DMS153 treated with DMSO at 0.1 percent for 48 hours (cell line): ENCODE measurements around the gene PPP6R1.

Experiments
- DNase-seq: peaks from one replicate; lab custom pipeline; 2025; ENCODE audit not compliant: unreplicated experiment; lab: John Stamatoyannopoulos, UW

Gene PPP6R1

DNA sequence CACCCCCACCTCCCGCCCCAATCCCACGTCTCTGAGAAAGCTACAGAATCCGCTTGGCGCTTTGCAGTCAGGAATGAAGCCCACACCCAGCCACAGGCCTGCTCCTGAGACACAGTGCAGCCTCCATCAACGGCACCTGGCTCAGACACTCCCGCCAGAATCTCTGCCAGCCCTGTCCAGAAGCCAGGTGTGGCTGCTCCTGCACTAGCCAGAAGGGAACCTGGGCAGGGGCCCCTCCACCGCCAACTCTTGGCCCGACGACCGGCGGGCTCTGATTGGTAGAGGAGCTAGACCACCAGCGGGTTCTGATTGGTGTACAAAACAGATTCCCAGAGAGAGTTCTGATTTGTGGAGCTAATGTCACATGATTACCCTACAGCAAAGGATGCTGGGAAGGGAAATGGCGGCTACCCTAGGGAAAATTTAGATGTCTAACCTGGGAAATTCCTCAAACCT is 2.9 kb upstream of the PPP6R1 start:
- DNase-seq, result no peak

DNA sequence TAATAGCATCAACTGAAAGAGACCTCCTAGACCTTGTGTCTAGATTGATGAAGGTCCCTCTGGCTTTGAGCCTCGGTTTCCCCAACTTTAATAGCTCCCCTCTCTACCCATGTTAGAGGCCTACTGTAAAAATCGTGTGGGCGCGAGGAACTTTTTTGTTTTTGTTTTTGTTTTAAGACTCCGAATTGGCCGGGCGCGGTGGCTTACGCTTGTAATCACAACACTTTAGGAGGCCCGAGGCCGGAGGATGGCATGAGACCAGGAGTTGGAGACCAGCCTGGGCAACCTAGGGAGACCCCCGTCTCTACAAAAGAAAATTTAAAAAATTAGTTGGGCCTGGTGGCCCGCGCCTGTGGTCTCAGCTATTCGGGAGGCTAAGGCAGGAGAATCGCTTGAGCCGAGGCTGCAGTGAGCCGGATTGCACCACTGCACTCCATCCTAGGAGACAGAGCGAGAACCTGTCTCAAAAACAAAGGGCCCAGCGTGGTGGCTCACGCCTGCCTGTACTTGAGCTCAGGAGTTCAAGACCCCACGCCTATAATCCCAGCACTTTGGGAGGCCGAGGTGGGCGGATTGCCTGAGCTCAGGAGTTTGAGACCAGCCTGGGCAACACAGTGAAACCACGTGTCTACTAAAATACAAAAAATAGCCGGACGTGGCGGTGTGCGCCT is 858 bp upstream of the PPP6R1 start:
- no peak for DNase-seq

DNA sequence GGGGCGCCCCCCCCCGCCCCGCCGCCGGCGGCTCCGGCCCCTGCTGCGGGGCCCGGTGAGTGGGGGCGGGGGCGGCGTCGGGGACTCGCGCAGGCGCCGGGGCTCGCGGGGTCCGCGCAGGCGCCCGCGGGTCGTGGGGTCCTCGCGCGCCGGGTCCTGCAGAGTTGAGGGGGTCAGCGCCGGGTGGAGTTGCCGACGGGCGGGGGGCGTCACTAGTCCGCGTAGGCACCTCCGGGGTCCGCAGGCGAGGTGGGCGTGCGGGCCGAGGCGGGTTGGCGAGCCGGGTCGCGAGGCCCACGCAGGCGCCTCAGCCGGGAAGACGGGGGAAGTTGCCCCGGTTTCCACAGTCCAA is 365 bp downstream of the PPP6R1 start:
- no peak for DNase-seq

DNA sequence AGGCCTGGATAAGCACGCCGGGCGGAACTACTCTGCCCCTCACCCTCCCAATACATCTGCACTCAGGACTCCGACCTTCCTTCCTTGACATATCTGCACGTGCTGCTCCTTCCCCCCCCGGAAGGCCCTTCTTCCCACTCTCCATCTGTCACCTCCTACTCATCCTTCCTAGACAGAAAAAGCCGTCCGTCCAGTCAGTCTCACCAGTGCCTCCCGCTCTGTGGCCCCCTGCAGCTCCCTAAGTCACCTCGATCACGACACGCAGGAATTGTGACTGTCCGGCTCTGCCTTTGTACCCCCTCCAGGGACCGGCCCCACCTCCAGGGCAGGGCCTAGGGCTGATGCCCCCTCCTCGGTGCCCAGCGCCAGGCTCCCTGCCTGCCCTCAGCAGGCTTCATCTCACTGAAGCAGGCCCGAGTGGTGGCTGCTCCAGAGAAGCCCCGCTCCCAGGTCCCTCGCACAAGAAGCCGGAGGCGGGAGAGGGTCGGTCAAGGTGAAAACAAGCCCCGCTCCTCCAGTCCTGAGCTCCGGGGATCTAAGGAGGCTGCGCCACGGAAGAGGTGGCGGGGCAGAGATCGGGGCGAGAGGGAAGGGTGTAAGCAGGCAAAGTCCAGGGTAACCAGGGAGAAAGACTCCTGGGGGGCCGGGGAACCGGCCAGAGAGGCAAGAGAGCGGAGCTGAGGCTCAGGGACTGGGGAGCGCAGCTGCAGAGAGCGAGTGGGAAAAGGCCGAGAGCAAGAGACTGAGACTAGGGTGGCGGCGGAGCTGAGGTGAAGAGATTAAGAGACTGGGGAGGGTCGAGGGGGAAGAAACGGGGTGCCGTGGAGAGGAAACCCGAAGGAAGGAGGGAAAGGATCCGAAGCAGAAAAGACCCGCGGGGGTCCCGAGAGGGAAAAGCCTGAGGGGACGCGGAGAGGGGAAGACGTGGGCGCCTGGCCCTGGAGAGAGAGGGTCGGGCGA is 1.1 kb downstream of the PPP6R1 start:
- DNase-seq, result no peak

DNA sequence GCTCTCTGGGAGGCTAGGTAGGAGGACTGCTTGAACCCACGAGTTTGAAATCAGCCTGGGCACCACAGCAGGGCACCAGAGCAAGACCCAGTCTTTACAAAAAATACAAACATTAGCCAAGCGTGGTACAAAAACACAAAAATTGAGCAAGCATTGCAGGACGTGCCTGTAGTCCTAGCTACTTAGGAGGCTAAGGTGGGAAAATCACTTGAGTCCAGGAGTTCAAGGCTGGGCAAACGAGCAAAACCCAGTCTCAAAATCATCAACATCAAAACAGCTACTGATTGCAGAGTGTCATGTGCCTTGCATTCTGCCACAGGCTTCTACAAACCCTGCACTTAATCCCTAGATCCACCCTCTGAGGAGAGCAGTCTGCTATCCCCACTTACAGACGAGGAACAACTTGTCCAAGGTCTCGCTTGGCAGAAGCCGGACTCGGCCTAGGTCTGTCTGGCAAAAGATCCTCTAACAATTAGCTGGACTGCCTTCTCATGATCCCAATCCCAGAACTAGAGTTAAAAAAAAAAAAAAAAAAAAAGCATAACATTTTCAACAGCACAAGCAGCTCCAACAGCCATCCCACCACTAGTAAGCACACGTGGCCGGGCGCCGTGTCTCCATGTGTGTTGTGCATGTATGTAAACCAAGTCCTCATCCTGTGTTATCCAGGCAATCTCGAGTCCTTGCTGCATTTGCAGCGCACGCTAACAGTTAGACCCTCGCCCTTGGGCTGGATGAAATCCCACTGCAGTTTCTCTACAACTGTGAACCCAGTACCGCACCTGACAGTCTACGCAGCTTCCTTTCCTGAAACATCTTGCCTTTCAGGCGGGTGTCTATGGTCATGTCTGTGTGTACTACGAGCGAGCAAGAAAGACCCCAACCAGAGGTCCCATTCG is 2.0 kb downstream of the PPP6R1 start:
- DNase-seq, result no peak

DNA sequence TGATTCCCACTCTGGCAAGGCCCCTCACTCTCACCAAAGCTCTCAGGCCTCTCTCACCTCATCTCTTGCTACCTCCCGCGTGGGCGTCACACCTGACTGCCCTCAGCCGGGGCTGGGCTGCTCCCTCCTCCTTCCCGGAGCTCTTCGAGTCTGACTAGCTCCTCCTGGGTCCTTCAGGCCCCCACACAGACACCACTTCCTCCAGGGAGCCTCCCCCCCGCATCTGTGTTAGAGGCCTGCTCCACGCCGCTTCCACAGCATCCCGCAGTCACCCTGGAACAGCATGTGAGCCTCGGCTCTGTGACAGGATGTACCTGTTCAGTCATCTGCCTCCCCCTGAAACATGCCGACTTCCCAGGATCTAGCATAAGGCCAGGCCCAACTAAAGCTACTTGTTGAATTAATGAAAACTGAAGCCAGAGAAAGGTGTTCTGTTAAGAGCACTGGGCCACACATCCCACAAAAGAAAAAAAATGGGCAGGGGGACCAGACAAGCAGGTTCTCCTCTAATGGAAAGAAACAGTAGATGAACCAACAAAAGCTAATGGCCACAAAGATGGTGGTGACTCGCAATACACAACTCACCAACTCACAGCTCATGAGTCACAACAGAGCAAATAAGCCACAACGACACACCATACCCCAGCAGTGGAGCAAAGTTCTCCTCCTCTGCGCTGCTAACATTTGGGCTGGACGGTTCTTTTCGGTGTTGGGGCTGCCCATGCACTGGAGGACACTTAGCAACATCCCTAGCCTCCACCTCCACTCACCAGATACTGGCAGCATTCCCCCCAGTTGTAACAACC is 3.0 kb downstream of the PPP6R1 start:
- no peak for DNase-seq

DNA sequence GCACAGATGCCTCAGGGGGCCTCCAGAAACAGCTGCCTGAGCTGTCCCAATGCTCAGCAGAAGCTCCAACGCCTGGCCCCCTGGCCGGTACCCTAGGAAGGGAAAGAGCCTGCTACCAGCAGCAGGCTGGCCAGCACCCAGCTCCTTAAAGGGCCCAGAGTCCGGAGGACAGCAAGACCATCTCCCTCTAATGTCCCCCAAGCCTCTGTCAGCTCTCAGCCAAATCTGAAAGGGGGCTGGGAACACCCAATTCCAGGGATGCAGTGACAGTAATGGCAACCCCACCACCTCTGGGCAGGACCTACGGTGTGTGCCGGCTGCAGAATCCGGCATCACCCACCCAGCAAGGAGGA is 4.2 kb downstream of the PPP6R1 start:
- no peak for DNase-seq

DNA sequence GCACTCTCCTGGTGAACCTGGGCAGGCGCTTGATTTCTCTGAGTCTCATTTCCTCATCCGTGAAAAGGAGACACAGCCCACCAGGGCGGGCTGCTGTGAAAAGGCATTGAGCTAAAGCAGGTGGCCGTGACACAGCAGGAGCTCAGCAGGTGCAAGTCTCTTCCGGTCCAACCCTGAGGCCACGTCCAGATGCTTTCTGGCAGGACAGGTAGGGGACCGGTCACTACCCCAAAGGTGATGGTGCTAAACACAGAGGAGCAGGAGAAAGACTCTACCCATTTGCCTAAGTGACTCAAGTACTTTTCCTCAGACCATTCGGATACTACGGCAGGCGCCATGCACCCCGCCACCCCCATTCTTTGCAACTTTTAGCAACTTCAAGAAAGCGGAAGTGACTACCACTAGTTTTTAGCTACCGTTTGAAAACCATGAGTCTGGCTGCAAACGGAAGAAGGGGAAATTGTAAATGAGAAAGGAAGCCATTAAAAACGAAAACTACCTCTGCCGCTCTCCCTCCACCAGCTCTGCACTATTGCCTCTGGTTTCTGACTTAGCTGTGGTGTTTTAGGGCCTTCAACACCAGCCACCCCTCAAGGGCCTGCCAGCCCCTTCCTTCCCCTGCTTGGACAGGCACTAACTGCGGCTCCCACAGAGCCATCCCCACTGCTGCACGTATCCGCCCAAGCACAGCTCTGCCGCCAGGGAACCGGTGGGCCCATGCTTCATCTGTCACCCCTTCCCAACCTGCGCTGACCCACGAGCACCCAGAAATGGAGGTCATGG is 4.8 kb downstream of the PPP6R1 start:
- peak; percentile 45 for DNase-seq

DNA sequence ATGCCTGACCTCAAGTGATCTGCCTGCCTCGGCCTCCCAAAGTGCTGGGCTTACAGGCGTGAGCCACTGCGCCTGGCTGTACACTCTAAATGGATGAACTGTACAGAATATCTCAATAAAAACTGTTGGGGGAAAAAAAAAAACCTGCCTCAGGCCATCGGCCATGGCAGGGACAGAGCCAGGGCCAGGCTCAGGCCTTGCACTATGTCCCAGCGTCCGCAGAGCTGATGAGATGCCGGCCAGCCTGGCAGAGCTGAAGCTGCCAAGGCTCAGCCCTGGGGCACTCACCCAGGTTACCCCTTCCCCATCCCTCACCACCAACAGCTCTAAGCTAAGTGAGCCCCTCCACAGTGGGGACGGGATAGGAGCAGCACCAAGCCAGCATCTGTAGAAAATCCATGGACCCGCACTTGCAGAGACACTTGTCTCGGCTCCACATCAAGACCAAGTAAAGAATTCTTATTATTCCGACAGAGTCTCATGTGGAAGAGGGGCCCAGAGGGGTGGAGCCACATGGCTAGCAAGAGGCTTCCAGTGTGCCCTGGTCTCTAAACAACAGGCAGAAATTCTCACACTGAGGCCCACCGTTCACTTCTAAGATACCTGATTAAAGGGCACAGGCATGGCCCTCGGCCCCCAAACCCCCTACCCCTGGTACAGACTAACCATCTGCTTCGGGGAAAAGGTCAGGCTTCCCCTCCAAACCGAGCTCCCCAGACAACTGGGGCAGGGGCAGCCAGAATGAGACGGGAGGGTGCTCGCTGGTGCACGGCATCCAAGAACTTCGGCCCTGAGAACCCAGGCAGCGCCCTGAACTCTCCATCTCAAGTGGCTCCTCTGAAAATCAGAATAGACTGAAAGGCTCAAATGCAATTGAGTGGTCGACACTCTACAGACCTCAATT is 5.8 kb downstream of the PPP6R1 start:
- DNase-seq, result no peak

DNA sequence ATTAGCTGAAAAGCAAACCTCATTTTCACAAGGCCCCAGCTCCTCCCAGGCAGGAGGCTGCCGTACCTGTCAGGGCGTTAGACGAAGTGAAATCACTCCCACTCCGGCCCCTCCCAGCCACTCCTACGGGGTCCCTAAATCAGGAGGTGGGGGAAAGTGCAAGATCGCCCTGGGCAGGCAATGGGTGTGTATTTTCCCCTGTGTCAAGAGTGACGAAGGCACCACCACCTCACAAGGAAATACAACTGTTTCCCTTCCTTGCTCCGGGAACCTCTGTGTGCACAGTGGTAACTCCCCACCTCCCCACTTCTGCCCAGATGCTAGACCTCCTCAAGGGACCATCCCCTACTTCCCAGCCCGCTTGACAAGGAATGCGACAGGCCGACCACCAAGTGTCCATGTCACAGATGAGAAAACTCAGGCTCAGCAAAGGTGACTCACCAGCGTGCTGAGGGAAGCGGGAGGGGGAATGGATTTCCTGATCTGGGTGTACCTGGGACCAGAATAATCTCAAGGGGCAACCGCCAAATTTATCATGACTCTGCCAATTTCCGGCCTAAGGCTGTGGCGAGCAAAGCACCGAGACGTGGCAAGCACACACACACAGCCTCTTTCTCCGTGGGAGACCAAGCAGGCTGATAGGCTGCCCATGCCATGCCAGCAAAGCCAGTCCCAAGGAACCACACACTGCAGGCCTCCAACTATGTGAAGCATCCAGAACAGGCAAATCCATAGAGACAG is 7.3 kb downstream of the PPP6R1 start:
- DNase-seq, result no peak

DNA sequence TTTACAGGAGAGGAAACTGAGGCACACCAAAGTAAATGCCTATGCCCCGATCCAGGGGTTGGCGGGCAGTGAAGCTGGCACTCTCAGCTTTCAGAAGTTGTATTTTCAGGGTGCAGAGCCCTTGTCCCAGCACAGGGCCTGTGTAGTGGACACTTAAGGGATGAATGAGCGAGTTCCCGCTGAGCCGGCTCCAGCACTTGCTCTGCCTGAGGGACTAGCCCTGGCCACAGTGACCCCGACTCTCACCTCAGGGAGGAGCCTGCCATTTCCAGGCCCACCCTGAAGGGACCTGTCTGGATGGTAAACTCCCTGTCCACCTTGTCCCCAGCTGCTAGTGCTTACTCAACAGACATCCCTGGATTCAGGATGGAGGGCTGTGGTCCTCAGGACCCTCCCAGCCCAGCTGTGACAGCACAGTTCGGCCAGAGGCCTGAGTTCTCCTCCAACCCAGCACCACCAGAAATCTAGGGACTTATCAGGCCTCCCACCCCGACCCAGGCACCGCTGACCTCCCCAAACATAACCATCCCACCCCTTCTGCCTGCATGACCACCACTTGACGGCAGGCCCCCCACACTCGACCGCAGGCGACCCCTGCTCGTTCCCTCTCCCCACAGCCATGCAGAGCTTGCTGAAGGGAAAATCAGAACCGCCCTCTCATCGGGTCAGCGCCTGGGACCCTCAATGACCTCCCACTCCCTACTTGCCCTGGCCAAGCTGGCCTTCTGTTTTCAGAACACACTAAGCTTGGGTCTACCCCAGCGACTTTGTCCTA is 8.4 kb downstream of the PPP6R1 start:
- no peak for DNase-seq

DNA sequence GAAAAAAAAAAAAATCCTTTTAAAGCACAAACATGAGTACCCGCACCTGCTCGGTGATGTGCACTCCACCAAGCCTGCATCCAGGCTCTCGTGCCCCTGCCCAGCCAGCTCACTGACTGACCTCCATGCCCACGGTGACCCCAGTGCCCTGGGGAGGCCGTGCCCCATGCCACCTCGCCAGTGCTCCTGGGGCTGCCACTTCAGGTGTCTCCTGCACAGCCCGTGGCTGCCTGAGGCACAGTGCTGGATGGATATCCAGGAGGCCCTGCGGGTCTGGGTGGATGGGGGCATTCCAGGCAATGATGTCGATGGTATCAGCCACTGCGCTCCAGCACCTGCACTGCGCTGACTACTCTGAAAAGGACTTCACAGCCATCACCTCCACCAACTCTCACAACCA is 9.0 kb downstream of the PPP6R1 start:
- DNase-seq, result no peak

DNA sequence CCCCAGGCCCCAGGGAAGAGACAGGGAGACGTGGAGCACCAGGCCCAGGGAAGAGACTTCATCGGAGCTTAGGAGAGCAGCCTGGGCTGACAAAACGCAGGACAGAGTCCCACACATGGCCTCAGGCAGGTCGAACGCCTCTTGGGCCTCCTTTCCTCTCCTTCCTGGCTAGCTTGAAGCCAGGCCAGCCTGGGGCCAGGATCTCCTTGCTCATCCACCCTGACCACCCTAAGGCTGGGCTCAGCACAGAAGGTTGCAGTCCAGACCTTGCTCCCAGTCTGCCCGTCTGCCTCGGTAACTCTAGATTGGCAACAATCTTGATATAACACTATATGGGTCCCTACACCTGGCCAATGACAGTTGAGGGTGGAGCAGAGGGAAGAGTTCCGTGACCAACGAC is 10.1 kb downstream of the PPP6R1 start:
- DNase-seq, result no peak

DNA sequence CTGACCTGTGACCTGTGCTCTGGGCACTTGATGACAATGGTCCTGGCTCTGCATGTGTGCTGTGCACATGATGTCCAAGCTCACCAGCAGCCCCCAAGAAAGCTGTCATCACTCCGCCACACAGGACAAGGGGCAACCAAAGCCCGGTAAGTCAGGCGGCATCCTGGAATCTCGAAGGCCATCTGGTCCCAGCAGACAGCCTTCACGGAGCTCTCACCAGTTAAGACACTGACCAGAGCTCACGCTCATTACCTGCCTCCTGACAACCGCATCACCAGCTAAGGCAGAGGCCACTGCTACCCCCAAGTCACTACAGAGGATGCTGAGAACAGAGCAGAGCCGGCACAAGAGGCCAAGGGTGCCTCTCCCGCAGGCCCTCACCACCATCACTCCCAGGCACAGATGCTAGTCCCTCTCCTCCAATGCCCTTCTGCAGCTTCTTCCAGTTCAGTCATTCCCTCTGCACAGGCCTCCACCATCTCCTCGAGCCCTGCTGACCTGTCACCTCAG is 10.6 kb downstream of the PPP6R1 start:
- DNase-seq, result no peak

DNA sequence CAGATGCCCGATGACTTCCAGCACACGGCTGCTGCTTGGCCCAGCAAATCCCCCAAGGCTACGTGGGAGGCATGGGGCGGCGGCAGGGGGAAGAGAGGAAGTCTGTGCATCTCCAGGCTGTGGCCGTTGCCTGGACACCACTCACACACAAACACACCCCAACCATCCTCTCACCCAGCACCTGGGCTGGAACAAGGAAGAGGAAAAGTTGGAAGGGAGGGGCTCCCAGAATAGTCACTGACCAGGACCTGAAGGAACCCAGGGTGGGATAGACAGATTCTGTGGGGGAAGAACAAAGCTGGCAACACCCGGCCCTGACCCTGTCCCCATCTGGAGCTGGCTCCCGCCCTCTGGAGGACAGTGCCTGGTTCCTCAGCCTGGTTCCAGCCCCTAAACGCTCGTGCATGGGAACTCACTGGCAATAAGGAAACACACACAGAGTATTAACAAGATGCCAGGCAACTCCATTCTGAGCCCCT is 11.2 kb downstream of the PPP6R1 start:
- DNase-seq, result peak; percentile 15

DNA sequence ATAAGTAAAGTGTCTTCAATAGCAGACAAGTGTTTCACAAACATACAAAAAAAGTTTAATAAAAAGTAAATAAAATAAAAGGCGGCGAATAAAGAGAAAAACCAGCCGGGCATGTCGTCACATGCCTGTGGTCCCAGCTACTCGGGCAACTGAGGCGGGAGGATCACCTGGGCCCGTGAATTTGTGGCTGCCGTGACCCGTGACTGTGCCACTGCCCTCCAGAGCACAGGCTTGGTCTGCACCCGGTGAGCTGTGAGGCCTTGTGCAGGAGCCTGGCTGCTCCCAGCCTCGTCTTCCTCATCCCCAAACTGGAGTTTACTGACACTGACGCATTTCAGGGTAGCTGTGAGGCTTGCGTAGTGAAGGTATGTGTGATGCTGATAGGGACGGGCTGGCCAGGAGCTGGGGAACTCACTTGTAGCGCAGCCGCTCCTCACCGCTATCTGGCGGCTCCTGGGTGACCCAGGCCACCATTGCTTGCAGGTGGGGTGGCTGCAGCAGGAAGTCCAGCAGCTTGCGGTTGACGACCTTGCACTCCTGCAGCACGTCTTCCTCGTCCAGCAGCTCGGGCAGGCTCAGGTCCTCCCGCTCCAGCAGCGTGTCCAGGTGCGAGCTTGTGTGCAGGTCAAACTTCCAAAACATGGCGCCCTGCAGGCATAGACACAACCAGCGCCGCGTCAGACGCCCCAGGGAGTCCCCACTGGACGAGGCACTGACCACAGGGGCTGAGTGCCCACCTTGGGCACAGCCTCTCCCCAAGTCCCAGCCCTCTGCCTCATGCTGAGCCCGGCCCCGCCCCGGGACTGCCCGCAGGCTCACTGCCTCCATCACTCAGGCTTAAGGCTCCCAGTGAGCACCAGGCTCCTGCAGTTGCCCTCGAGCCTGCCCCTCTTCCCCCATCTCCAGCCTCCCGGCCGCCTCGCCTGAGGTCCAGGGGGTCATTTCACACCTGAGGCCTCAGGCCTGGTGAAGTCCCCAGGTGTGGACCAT is 12.1 kb downstream of the PPP6R1 start:
- DNase-seq, result no peak
